HCT116 (cell line): ENCODE results near the gene FNBP1. TPM values are rescaled to one million over a fixed set of nuclear protein-coding genes. Genes with fewer than 3 reads are reported as not detected.

Experiments
- ATAC-seq: fragments of 200-7000 bp; cut with Tn5 transposase; 2 replicates; pipeline ENCODE4 v1.9.1; 2020; ENCODE audit warnings: mild to moderate bottlenecking, moderate library complexity
- BruUV-seq: library from RNA; stranded (reverse); fragments of 400-500 nt; replicated peaks from 2 replicates; lab custom pipeline; 2021; lab: Mats Ljungman, UMichigan
- CTCF ChIA-PET: fragments of 300-600 bp; sonication (Branson Sonifier 250); formaldehyde crosslinking; loops from one replicate; lab custom pipeline; 2021; ENCODE audit warnings: antibody characterized with exemption; lab: Charles Lee
- POLR2A ChIA-PET: fragments of 300-600, 350-600 bp; sonication (Branson Sonifier 250); formaldehyde crosslinking; loops from one replicate; lab custom pipeline; 2021; ENCODE audit warnings: antibody characterized with exemption; lab: Charles Lee
- RAD21 ChIA-PET, 2 experiments: fragments of 300-600 bp; sonication (Branson Sonifier 250); formaldehyde crosslinking; loops; one replicate each; lab custom pipeline; 2023; ENCODE audit warnings: low total read pairs in 2 of 2; ENCODE audit not compliant: uncharacterized antibody in 2 of 2, unreplicated experiment in 2 of 2, low non-redundant PET in 1 of 2; lab: Charles Lee
- DNase-seq: peaks from one replicate; pipeline ENCODE4 v3.0.0-alpha.2; 2010; ENCODE audit warnings: low read depth, low spot score
- H2AFZ ChIP-seq: fragments of 200-600 bp; shearing (Covaris generic), sonication (generic); 2 replicates; pipeline ENCODE4 v1.6.1; 2017; ENCODE audit warnings: low read depth, mixed run types, mixed read lengths, antibody characterized with exemption, low read length; ENCODE audit not compliant: poor library complexity, severe bottlenecking
- H3K27ac ChIP-seq: 2 replicates; pipeline ENCODE4 v1.5.1; 2012; ENCODE audit warnings: low read depth, low read length
- H3K27me3 ChIP-seq: fragments of 200-600 bp; sonication (generic); 2 replicates; pipeline ENCODE4 v1.6.1; 2016; ENCODE audit warnings: mixed run types, low read length, mixed read lengths; ENCODE audit not compliant: insufficient read depth
- H3K36me3 ChIP-seq, 2 experiments: fragments of 200-500 bp in 1 of 2; fragments of 200-600 bp in 1 of 2; sonication (Bioruptor generic) in 1 of 2; sonication (generic) in 1 of 2; 2 replicates each; pipeline versions ENCODE4 v1.5.1 to v1.6.1; 2014 to 2016; ENCODE audit warnings: low read length in 2 of 2, inconsistent platforms in 1 of 2, mixed read lengths in 1 of 2, mixed run types in 1 of 2; ENCODE audit not compliant: insufficient read depth in 2 of 2, control insufficient read depth in 1 of 2
- H3K4me1 ChIP-seq, 2 experiments: fragments of 200-600 bp in 1 of 2; sonication (generic) in 1 of 2; 2 replicates each; pipeline versions ENCODE4 v1.5.1 to v1.6.1; 2012 to 2017; ENCODE audit warnings: low read length in 2 of 2, inconsistent platforms in 1 of 2, mild to moderate bottlenecking in 1 of 2, mixed read lengths in 1 of 2, mixed run types in 1 of 2, moderate library complexity in 1 of 2; ENCODE audit not compliant: insufficient read depth in 2 of 2, control insufficient read depth in 1 of 2
- H3K4me2 ChIP-seq: fragments of 200-600 bp; sonication (generic); 2 replicates; pipeline ENCODE4 v1.6.1; 2017; ENCODE audit warnings: mixed run types, low read length, mixed read lengths
- H3K4me3 ChIP-seq, 2 experiments: fragments of 200-600 bp in 1 of 2; sonication (generic) in 1 of 2; replicated peaks in 1 of 2; 2 replicates each; pipeline ENCODE4 v1.5.1; 2011 to 2016; ENCODE audit warnings: low read length in 2 of 2, control low read depth in 1 of 2, low read depth in 1 of 2, mild to moderate bottlenecking in 1 of 2, mixed read lengths in 1 of 2, mixed run types in 1 of 2
- H3K79me2 ChIP-seq: fragments of 200-600 bp; sonication (generic); 2 replicates; pipeline ENCODE4 v1.6.1; 2017; ENCODE audit warnings: mild to moderate bottlenecking, mixed run types, low read length, moderate library complexity, mixed read lengths; ENCODE audit not compliant: insufficient read depth
- H3K9ac ChIP-seq: fragments of 200-600 bp; sonication (generic); 2 replicates; pipeline ENCODE4 v1.6.1; 2016; ENCODE audit warnings: low read length, mixed read lengths
- H3K9me2 ChIP-seq: fragments of 200-600 bp; sonication (generic), shearing (Covaris generic); 2 replicates; pipeline ENCODE4 v1.6.1; 2017; ENCODE audit warnings: mixed run types, mild to moderate bottlenecking, moderate library complexity; ENCODE audit not compliant: insufficient read depth
- H3K9me3 ChIP-seq, 2 experiments: fragments of 200-500 bp in 1 of 2; fragments of 200-600 bp in 1 of 2; sonication (Bioruptor generic) in 1 of 2; sonication (generic) in 1 of 2; 2 replicates each; pipeline ENCODE4 v1.6.1; 2014 to 2017; ENCODE audit warnings: low read length in 2 of 2, mixed read lengths in 2 of 2, inconsistent platforms in 1 of 2, low read depth in 1 of 2, mild to moderate bottlenecking in 1 of 2, mixed run types in 1 of 2, moderate library complexity in 1 of 2; ENCODE audit not compliant: control insufficient read depth in 1 of 2, insufficient read depth in 1 of 2
- H4K20me1 ChIP-seq: fragments of 200-600 bp; sonication (generic), shearing (Covaris generic); 2 replicates; pipeline ENCODE4 v1.6.1; 2017; ENCODE audit warnings: mixed run types, mild to moderate bottlenecking, moderate library complexity; ENCODE audit not compliant: insufficient read depth
- ELF1 ChIP-seq: IDR thresholded peaks from 2 replicates; pipeline ENCODE4 v1.6.1; 2012; ENCODE audit warnings: low read depth, borderline replicate concordance
- EZH2phosphoT487 ChIP-seq: fragments of 200-600 bp; IDR thresholded peaks from 2 replicates; pipeline ENCODE4 v1.6.1; 2018; ENCODE audit warnings: antibody characterized with exemption, borderline replicate concordance
- POLR2AphosphoS5 ChIP-seq: IDR thresholded peaks from 2 replicates; pipeline ENCODE4 v1.6.1; 2011; ENCODE audit warnings: mild to moderate bottlenecking, low read depth, low read length, moderate library complexity
- SIN3A ChIP-seq: IDR thresholded peaks from 2 replicates; pipeline ENCODE4 v1.6.1; 2012; ENCODE audit warnings: low read depth
- intact Hi-C: fragments of 100-400 bp; cut with micrococcal nuclease; formaldehyde crosslinking; loops from 2 replicates; pipeline ENCODE4 v1.10.0; 2022
- total RNA-seq: library from RNA; stranded (reverse); gene quantifications from one replicate; pipeline ENCODE4 v1.2.1, GENCODE V29; 2021; ENCODE audit not compliant: unreplicated experiment
- TF ChIP-seq, protein P1 (sequence below), 3 experiments: fragments of 200-600 bp in 1 of 3; sonication (generic) in 1 of 3; IDR thresholded peaks in 2 of 3; conservative IDR thresholded peaks in 1 of 3; 2 replicates each; pipeline ENCODE4 v1.5.1; 2012 to 2017; ENCODE audit warnings: low read depth in 2 of 3, low read length in 2 of 3, antibody characterized with exemption in 1 of 3, borderline replicate concordance in 1 of 3, control low read depth in 1 of 3, mild to moderate bottlenecking in 1 of 3, mixed read lengths in 1 of 3, mixed run types in 1 of 3, moderate library complexity in 1 of 3; ENCODE audit not compliant: insufficient read depth in 1 of 3
- TF ChIP-seq, protein P2 (sequence below): IDR thresholded peaks from 2 replicates; pipeline ENCODE4 v1.6.1; 2011; ENCODE audit warnings: mild to moderate bottlenecking, low read length, moderate library complexity; ENCODE audit not compliant: insufficient replicate concordance; ENCODE audit errors: extremely low read depth
- TF ChIP-seq, protein P3 (sequence below): IDR thresholded peaks from 2 replicates; pipeline ENCODE4 v1.6.1; 2012
- TF ChIP-seq, protein P4 (sequence below): IDR thresholded peaks from 2 replicates; pipeline ENCODE4 v1.6.1; 2012; ENCODE audit warnings: low read depth

FNBP1 gene
- total RNA-seq, 1 experiment from 2014 or later: 25.0 TPM

- Histone ChIP-seq H2AFZ (no peak overlapping the region), H4K20me1 (no peaks in the 10 kb centered on the region), H3K9ac (no peak overlapping the region), H3K36me3 (peaks cover 0 to 4% of the 10 kb centered on the region in 2 experiments; a peak in 1 of 4 replicates), H3K4me2 (no peak overlapping the region), H3K27me3 (no peaks in the 10 kb centered on the region), H3K79me2 (no peaks in the 10 kb centered on the region), H3K9me2 (no peaks in the 10 kb centered on the region), H3K4me1 (no peaks in the 10 kb centered on the region), H3K9me3 (no peaks in the 10 kb centered on the region), H3K27ac (no peak overlapping the region), H3K4me3 (no peak overlapping the region)
- ATAC-seq: no peak
- intact Hi-C loops: no loop called here
- RAD21 ChIA-PET: no interaction called here
- CTCF ChIA-PET: no interaction called here
- no TSS peak for BruUV-seq
- TF ChIP-seq, protein P1, sequence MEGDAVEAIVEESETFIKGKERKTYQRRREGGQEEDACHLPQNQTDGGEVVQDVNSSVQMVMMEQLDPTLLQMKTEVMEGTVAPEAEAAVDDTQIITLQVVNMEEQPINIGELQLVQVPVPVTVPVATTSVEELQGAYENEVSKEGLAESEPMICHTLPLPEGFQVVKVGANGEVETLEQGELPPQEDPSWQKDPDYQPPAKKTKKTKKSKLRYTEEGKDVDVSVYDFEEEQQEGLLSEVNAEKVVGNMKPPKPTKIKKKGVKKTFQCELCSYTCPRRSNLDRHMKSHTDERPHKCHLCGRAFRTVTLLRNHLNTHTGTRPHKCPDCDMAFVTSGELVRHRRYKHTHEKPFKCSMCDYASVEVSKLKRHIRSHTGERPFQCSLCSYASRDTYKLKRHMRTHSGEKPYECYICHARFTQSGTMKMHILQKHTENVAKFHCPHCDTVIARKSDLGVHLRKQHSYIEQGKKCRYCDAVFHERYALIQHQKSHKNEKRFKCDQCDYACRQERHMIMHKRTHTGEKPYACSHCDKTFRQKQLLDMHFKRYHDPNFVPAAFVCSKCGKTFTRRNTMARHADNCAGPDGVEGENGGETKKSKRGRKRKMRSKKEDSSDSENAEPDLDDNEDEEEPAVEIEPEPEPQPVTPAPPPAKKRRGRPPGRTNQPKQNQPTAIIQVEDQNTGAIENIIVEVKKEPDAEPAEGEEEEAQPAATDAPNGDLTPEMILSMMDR (IDR thresholded peaks at IDR 0.05 in 2 of 3, conservative IDR thresholded peaks at IDR 0.05 in 1 of 3; ENCODE audit: borderline replicate concordance in 1 of 3, insufficient read depth in 1 of 3, low read depth in 2 of 3, low read length in 2 of 3): no peak
- TF ChIP-seq POLR2AphosphoS5 (no peak), ELF1 (no peak), SIN3A (no peak), EZH2phosphoT487 (no peak)
- TF ChIP-seq, protein P2, sequence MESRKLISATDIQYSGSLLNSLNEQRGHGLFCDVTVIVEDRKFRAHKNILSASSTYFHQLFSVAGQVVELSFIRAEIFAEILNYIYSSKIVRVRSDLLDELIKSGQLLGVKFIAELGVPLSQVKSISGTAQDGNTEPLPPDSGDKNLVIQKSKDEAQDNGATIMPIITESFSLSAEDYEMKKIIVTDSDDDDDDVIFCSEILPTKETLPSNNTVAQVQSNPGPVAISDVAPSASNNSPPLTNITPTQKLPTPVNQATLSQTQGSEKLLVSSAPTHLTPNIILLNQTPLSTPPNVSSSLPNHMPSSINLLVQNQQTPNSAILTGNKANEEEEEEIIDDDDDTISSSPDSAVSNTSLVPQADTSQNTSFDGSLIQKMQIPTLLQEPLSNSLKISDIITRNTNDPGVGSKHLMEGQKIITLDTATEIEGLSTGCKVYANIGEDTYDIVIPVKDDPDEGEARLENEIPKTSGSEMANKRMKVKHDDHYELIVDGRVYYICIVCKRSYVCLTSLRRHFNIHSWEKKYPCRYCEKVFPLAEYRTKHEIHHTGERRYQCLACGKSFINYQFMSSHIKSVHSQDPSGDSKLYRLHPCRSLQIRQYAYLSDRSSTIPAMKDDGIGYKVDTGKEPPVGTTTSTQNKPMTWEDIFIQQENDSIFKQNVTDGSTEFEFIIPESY: no peak
- TF ChIP-seq, protein P3, sequence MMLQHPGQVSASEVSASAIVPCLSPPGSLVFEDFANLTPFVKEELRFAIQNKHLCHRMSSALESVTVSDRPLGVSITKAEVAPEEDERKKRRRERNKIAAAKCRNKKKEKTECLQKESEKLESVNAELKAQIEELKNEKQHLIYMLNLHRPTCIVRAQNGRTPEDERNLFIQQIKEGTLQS: no peak
- TF ChIP-seq, protein P4, sequence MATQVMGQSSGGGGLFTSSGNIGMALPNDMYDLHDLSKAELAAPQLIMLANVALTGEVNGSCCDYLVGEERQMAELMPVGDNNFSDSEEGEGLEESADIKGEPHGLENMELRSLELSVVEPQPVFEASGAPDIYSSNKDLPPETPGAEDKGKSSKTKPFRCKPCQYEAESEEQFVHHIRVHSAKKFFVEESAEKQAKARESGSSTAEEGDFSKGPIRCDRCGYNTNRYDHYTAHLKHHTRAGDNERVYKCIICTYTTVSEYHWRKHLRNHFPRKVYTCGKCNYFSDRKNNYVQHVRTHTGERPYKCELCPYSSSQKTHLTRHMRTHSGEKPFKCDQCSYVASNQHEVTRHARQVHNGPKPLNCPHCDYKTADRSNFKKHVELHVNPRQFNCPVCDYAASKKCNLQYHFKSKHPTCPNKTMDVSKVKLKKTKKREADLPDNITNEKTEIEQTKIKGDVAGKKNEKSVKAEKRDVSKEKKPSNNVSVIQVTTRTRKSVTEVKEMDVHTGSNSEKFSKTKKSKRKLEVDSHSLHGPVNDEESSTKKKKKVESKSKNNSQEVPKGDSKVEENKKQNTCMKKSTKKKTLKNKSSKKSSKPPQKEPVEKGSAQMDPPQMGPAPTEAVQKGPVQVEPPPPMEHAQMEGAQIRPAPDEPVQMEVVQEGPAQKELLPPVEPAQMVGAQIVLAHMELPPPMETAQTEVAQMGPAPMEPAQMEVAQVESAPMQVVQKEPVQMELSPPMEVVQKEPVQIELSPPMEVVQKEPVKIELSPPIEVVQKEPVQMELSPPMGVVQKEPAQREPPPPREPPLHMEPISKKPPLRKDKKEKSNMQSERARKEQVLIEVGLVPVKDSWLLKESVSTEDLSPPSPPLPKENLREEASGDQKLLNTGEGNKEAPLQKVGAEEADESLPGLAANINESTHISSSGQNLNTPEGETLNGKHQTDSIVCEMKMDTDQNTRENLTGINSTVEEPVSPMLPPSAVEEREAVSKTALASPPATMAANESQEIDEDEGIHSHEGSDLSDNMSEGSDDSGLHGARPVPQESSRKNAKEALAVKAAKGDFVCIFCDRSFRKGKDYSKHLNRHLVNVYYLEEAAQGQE: no peak
- no peak for DNase-seq
- POLR2A ChIA-PET: no interaction called here
Observed at GRCh38 chr9:129857207-129857606, 185.8 kb downstream of the FNBP1 start.
